Upper lobe of left lung (tissue), 6 donors: ENCODE measurements around the gene PPM1L. TPM values are rescaled to one million over a fixed set of nuclear protein-coding genes. Genes with fewer than 3 reads are reported as not detected.

ENCODE experiments used
- ATAC-seq, 2 donors: fragments of 200-7000 bp; cut with Tn5 transposase; one replicate each; pipeline ENCODE4 v1.9.1; 2022; ENCODE audit warnings: mild to moderate bottlenecking in 2 of 2, moderate library complexity in 2 of 2; ENCODE audit not compliant: low FRiP score in 2 of 2
- DNase-seq, 2 donors: peaks; one replicate each; pipeline ENCODE4 v3.0.0-alpha.2; 2019 to 2020
- H3K27ac ChIP-seq, 4 donors: fragments of 200-600 bp; sonication (generic); one replicate each; pipeline ENCODE4 v1.5.1; 2016 to 2019
- H3K27me3 ChIP-seq, 4 donors: fragments of 200-600 bp; sonication (generic); one replicate each; pipeline ENCODE4 v1.5.1; 2017 to 2019
- H3K36me3 ChIP-seq, 4 donors: fragments of 200-600 bp; sonication (generic); one replicate each; pipeline ENCODE4 v1.5.1; 2016 to 2019
- H3K4me1 ChIP-seq, 4 donors: fragments of 200-600 bp; sonication (generic); one replicate each; pipeline ENCODE4 v1.5.1; 2018 to 2019
- H3K4me3 ChIP-seq, 4 donors: fragments of 200-600 bp; sonication (generic); one replicate each; pipeline ENCODE4 v1.5.1; 2017 to 2019; ENCODE audit warnings: mild to moderate bottlenecking in 2 of 4, moderate library complexity in 1 of 4
- H3K9me3 ChIP-seq, 4 donors: fragments of 200-600 bp; sonication (generic); one replicate each; pipeline ENCODE4 v1.5.1; 2018 to 2019
- CTCF ChIP-seq, 6 experiments: fragments of 450-650 bp in 4 of 6; fragments of 200-600 bp in 2 of 6; sonication (generic) in 2 of 6; IDR thresholded peaks; one replicate each; pipeline ENCODE4 v1.5.1; 2016 to 2019; ENCODE audit warnings: antibody characterized with exemption in 6 of 6
- EP300 ChIP-seq, 4 donors: sonication (generic); formaldehyde crosslinking; IDR thresholded peaks; one replicate each; pipeline ENCODE4 v1.5.1; 2017; ENCODE audit warnings: antibody characterized with exemption in 4 of 4, control low read depth in 2 of 4
- POLR2A ChIP-seq, 4 donors: fragments of 450-650 bp; IDR thresholded peaks; one replicate each; pipeline ENCODE4 v1.5.1; 2016 to 2017; ENCODE audit warnings: antibody characterized with exemption in 4 of 4, mild to moderate bottlenecking in 2 of 4
- POLR2AphosphoS5 ChIP-seq, 2 donors: sonication (generic); formaldehyde crosslinking; IDR thresholded peaks; one replicate each; pipeline ENCODE4 v1.5.1; 2017; ENCODE audit warnings: antibody characterized with exemption in 2 of 2
- WGBS, 2 donors: methylation state at CpG; one replicate each; pipeline ENCODE4 v1.1.5; 2017 to 2018; 5-methylcytosine and 5-hydroxymethylcytosine counted together
- total RNA-seq, 6 donors: library from RNA; depleted of rRNA in 4 of 6; stranded (reverse); fragments of >200 nt in 4 of 6; gene quantifications; one replicate each; pipeline versions ENCODE4 v1.1.0 to v1.2.1, GENCODE V29; 2016 to 2021
- donor health status: DM: no; HTN: no; CAD: no; lungs with moderate emphysema.
- donor health status: DM: no; HTN: yes; CAD: no; lungs with severe emphysema.

The PPM1L gene
- total RNA-seq, 6 donors from 2014 or later: 11.3 to 26.8 (median 18.7) TPM

GRCh38 chr3:161038725-161039124, 282.7 kb downstream of the PPM1L start:
- Histone ChIP-seq H3K4me1 (no peaks in the 10 kb centered on the region), H3K27ac (no peak overlapping the region), H3K9me3 (no peaks in the 10 kb centered on the region), H3K27me3 (no peaks in the 10 kb centered on the region), H3K4me3 (no peak overlapping the region), H3K36me3 (no peaks in the 10 kb centered on the region)
- WGBS, 2 donors: 83 to 90% methylated on average over 3 of the region's 3 CpGs
- TF ChIP-seq POLR2AphosphoS5 (IDR thresholded peaks at IDR 0.05) (no peak), EP300 (IDR thresholded peaks at IDR 0.05) (no peak), CTCF (IDR thresholded peaks at IDR 0.05) (no peak), POLR2A (IDR thresholded peaks at IDR 0.05) (no peak)
- DNase-seq: no peak
- ATAC-seq: no peak

GRCh38 chr3:161042023-161042501, 286.0 kb downstream of the PPM1L start:
- no peaks in the 10 kb centered on the region for H3K4me1 ChIP-seq
- no peak for TF ChIP-seq EP300 (IDR thresholded peaks at IDR 0.05)
- TF ChIP-seq CTCF (IDR thresholded peaks at IDR 0.05): no peak
- TF ChIP-seq POLR2A (IDR thresholded peaks at IDR 0.05): no peak
- no peak for TF ChIP-seq POLR2AphosphoS5 (IDR thresholded peaks at IDR 0.05)
- H3K9me3 ChIP-seq: no peaks in the 10 kb centered on the region
- no peak overlapping the region for H3K27ac ChIP-seq
- H3K36me3 ChIP-seq: no peaks in the 10 kb centered on the region
- H3K27me3 ChIP-seq: no peaks in the 10 kb centered on the region
- DNase-seq (no peak), ATAC-seq (no peak)
- WGBS, 2 donors: 80 to 90% methylated on average over 2 of the region's 2 CpGs
- no peak overlapping the region for H3K4me3 ChIP-seq

GRCh38 chr3:161043336-161044035, 287.5 kb downstream of the PPM1L start:
- Histone ChIP-seq H3K36me3 (no peaks in the 10 kb centered on the region), H3K4me1 (no peaks in the 10 kb centered on the region), H3K4me3 (no peak overlapping the region), H3K9me3 (no peaks in the 10 kb centered on the region), H3K27me3 (no peaks in the 10 kb centered on the region), H3K27ac (no peak overlapping the region)
- 82 to 86% methylated on average over 5 of the region's 5 CpGs for WGBS, 2 donors
- TF ChIP-seq CTCF (IDR thresholded peaks at IDR 0.05) (no peak), EP300 (IDR thresholded peaks at IDR 0.05) (no peak), POLR2A (IDR thresholded peaks at IDR 0.05) (no peak), POLR2AphosphoS5 (IDR thresholded peaks at IDR 0.05) (no peak)
- DNase-seq: no peak
- no peak for ATAC-seq

- DNase-seq (no peak), ATAC-seq (no peak)
- Histone ChIP-seq H3K4me3 (no peak overlapping the region), H3K36me3 (no peaks in the 10 kb centered on the region), H3K27ac (no peak overlapping the region), H3K9me3 (no peaks in the 10 kb centered on the region), H3K27me3 (no peaks in the 10 kb centered on the region), H3K4me1 (no peaks in the 10 kb centered on the region)
- WGBS, 2 donors: 63 to 69% methylated on average over 4 of the region's 4 CpGs
- TF ChIP-seq CTCF (IDR thresholded peaks at IDR 0.05) (no peak), EP300 (IDR thresholded peaks at IDR 0.05) (no peak), POLR2A (IDR thresholded peaks at IDR 0.05) (no peak), POLR2AphosphoS5 (IDR thresholded peaks at IDR 0.05) (no peak)
Measured at GRCh38 chr3:161049683-161050248, 293.7 kb downstream of the PPM1L start.
